DOHH2 (cell line): ENCODE measurements around the gene GGT7.

Experiments
- H3F3A ChIP-seq: fragments of 200-600 bp; sonication (generic), shearing (Covaris generic); 2 replicates; pipeline ENCODE4 v1.6.0; 2016; ENCODE audit warnings: antibody characterized with exemption, mild to moderate bottlenecking; ENCODE audit not compliant: control insufficient read depth, insufficient read depth
- H3K27ac ChIP-seq: fragments of 200-600 bp; sonication (generic); 2 replicates; pipeline ENCODE4 v1.5.1; 2014; ENCODE audit warnings: low read depth, mild to moderate bottlenecking, low read length, moderate library complexity
- H3K27me3 ChIP-seq: fragments of 200-600 bp; sonication (generic); 2 replicates; pipeline ENCODE4 v1.6.1; 2014; ENCODE audit warnings: mild to moderate bottlenecking, low read length, mixed read lengths; ENCODE audit not compliant: control insufficient read depth
- H3K36me3 ChIP-seq: fragments of 200-600 bp; sonication (generic); 2 replicates; pipeline ENCODE4 v1.6.1; 2014; ENCODE audit warnings: mild to moderate bottlenecking, low read length, moderate library complexity, mixed read lengths; ENCODE audit not compliant: control insufficient read depth
- H3K4me1 ChIP-seq: fragments of 200-600 bp; sonication (generic); 2 replicates; pipeline ENCODE4 v1.6.1; 2014; ENCODE audit warnings: mild to moderate bottlenecking, low read length, mixed read lengths; ENCODE audit not compliant: control insufficient read depth
- H3K4me2 ChIP-seq: fragments of 200-600 bp; sonication (generic); 2 replicates; pipeline ENCODE4 v1.6.0; 2014; ENCODE audit warnings: mild to moderate bottlenecking, low read length, moderate library complexity
- H3K4me3 ChIP-seq: fragments of 200-600 bp; sonication (generic); 2 replicates; pipeline ENCODE4 v1.5.1; 2014; ENCODE audit warnings: mild to moderate bottlenecking, low read length, mixed read lengths
- H3K79me2 ChIP-seq: fragments of 200-600 bp; sonication (generic); 2 replicates; pipeline ENCODE4 v1.6.1; 2014; ENCODE audit warnings: mild to moderate bottlenecking, low read length, mixed read lengths; ENCODE audit not compliant: control insufficient read depth
- H3K9me2 ChIP-seq: fragments of 200-600 bp; sonication (generic); replicated peaks from 2 replicates; pipeline ENCODE4 v1.6.1; 2014; ENCODE audit warnings: mild to moderate bottlenecking, low read length, mixed read lengths; ENCODE audit not compliant: control insufficient read depth
- H3K9me3 ChIP-seq: fragments of 200-600 bp; sonication (generic); 2 replicates; pipeline ENCODE4 v1.6.1; 2014; ENCODE audit warnings: antibody characterized with exemption, low read length, mixed read lengths; ENCODE audit not compliant: control insufficient read depth, insufficient read depth
- H4K20me1 ChIP-seq: fragments of 200-600 bp; sonication (generic); 2 replicates; pipeline ENCODE4 v1.6.0; 2014; ENCODE audit warnings: low read depth, mild to moderate bottlenecking, antibody characterized with exemption, low read length, moderate library complexity; ENCODE audit not compliant: control insufficient read depth, insufficient read depth
- CTCF ChIP-seq: fragments of 200-600 bp; sonication (generic); IDR thresholded peaks from one replicate; pipeline ENCODE4 v1.5.1; 2014; ENCODE audit warnings: antibody characterized with exemption, mild to moderate bottlenecking, low read depth, low read length; ENCODE audit not compliant: poor library complexity, severe bottlenecking
- EZH2phosphoT487 ChIP-seq: fragments of 200-600 bp; sonication (generic); IDR thresholded peaks from 2 replicates; pipeline ENCODE4 v1.6.1; 2017; ENCODE audit warnings: borderline replicate concordance, mild to moderate bottlenecking, antibody characterized with exemption, low read length, moderate library complexity, mixed read lengths

Gene GGT7

GRCh38 chr20:34850969-34851368 is 21.7 kb downstream of the GGT7 start:
- no peaks in the 10 kb centered on the region for H3F3A ChIP-seq
- no peaks in the 10 kb centered on the region for H3K36me3 ChIP-seq
- TF ChIP-seq EZH2phosphoT487 (no peak), CTCF (no peak)

GRCh38 chr20:34849778-34850177 is 22.9 kb downstream of the GGT7 start:
- Histone ChIP-seq H3F3A (no peaks in the 10 kb centered on the region), H3K36me3 (no peaks in the 10 kb centered on the region), H3K4me3 (no peak overlapping the region), H3K4me1 (no peaks in the 10 kb centered on the region), H3K79me2 (no peaks in the 10 kb centered on the region), H3K9me2 (no peaks in the 10 kb centered on the region), H3K9me3 (no peaks in the 10 kb centered on the region), H3K27me3 (peaks cover 13% of the 10 kb centered on the region), H3K27ac (no peak overlapping the region), H3K4me2 (no peak overlapping the region), H4K20me1 (no peaks in the 10 kb centered on the region)
- TF ChIP-seq EZH2phosphoT487 = no peak
- no peak for TF ChIP-seq CTCF

More at GRCh38 chr20:34850969-34851368, 21.7 kb downstream of the GGT7 start:
- Histone ChIP-seq H3K4me1 (no peaks in the 10 kb centered on the region), H3K27me3 (peaks cover 13% of the 10 kb centered on the region), H4K20me1 (no peaks in the 10 kb centered on the region), H3K9me2 (no peaks in the 10 kb centered on the region), H3K79me2 (no peaks in the 10 kb centered on the region), H3K27ac (no peak overlapping the region), H3K9me3 (no peaks in the 10 kb centered on the region), H3K4me3 (no peak overlapping the region), H3K4me2 (no peak overlapping the region)

GRCh38 chr20:34848597-34848996 is 24.1 kb downstream of the GGT7 start:
- Histone ChIP-seq H3K27me3 (peaks cover 13% of the 10 kb centered on the region), H3K4me2 (no peak overlapping the region), H3K27ac (no peak overlapping the region), H3K9me3 (no peaks in the 10 kb centered on the region), H3K36me3 (no peaks in the 10 kb centered on the region), H3K79me2 (no peaks in the 10 kb centered on the region), H3K4me1 (no peaks in the 10 kb centered on the region), H3K9me2 (no peaks in the 10 kb centered on the region), H4K20me1 (no peaks in the 10 kb centered on the region), H3K4me3 (no peak overlapping the region), H3F3A (no peaks in the 10 kb centered on the region)
- TF ChIP-seq EZH2phosphoT487 (no peak), CTCF (no peak)

GRCh38 chr20:34843421-34843820 is 29.2 kb downstream of the GGT7 start:
- H3K4me3 ChIP-seq = no peak overlapping the region
- no peaks in the 10 kb centered on the region for H3K4me1 ChIP-seq
- no peaks in the 10 kb centered on the region for H3F3A ChIP-seq
- H3K9me2 ChIP-seq = no peaks in the 10 kb centered on the region
- H3K27me3 ChIP-seq = peaks cover 24% of the 10 kb centered on the region
- no peaks in the 10 kb centered on the region for H4K20me1 ChIP-seq
- no peaks in the 10 kb centered on the region for H3K9me3 ChIP-seq
- no peaks in the 10 kb centered on the region for H3K36me3 ChIP-seq
- no peaks in the 10 kb centered on the region for H3K79me2 ChIP-seq
- no peak overlapping the region for H3K27ac ChIP-seq
- TF ChIP-seq EZH2phosphoT487 = no peak
- TF ChIP-seq CTCF = no peak
- no peak overlapping the region for H3K4me2 ChIP-seq
